Keratinocyte (primary cell): Measurements from ENCODE around the gene MAML2. TPM values are rescaled to one million over a fixed set of nuclear protein-coding genes. Genes with fewer than 3 reads are reported as not detected.

ENCODE experiments used
- DNase-seq: peaks from one replicate; pipeline ENCODE4 v3.0.0-alpha.2; 2011; ENCODE audit warnings: low read depth, missing footprints, low spot score
- FAIRE-seq: peaks from 2 replicates; lab custom pipeline; 2011; peaks lifted over from hg19 to GRCh38; lab: Jason Lieb, UNC
- H2AFZ ChIP-seq: 2 replicates; pipeline ENCODE4 v1.6.0; 2012; ENCODE audit warnings: low read length, control low read depth, inconsistent platforms; ENCODE audit not compliant: control insufficient read depth
- H3K27ac ChIP-seq: 2 replicates; pipeline ENCODE4 v1.5.1; 2011; ENCODE audit warnings: low read length; ENCODE audit not compliant: control insufficient read depth, insufficient read depth
- H3K27me3 ChIP-seq: 3 replicates; pipeline ENCODE4 v1.6.0; 2011; ENCODE audit warnings: low read length; ENCODE audit not compliant: control insufficient read depth, insufficient read depth; ENCODE audit errors: extremely low read depth
- H3K36me3 ChIP-seq, 2 experiments: 2 replicates in 1 of 2; 3 replicates in 1 of 2; pipeline ENCODE4 v1.5.1; 2011; ENCODE audit warnings: low read length in 2 of 2, mild to moderate bottlenecking in 1 of 2; ENCODE audit not compliant: control insufficient read depth in 2 of 2, insufficient read depth in 2 of 2; ENCODE audit errors: extremely low read depth in 1 of 2
- H3K4me1 ChIP-seq: 3 replicates; pipeline ENCODE4 v1.5.1; 2011; ENCODE audit warnings: low read length; ENCODE audit not compliant: control insufficient read depth, insufficient read depth; ENCODE audit errors: extremely low read depth
- H3K4me2 ChIP-seq: 3 replicates; pipeline ENCODE4 v1.6.0; 2011; ENCODE audit warnings: low read depth, low read length; ENCODE audit not compliant: control insufficient read depth, insufficient read depth; ENCODE audit errors: extremely low read depth
- H3K4me3 ChIP-seq, 3 experiments: fragments of 200-600 bp in 1 of 3; sonication (generic) in 1 of 3; 2 replicates in 2 of 3; 3 replicates in 1 of 3; pipeline ENCODE4 v1.5.1; 2011 to 2016; ENCODE audit warnings: low read length in 3 of 3, mild to moderate bottlenecking in 3 of 3, control low read depth in 2 of 3, inconsistent platforms in 1 of 3, low read depth in 1 of 3, mixed read lengths in 1 of 3, mixed run types in 1 of 3, moderate library complexity in 1 of 3; ENCODE audit not compliant: control insufficient read depth in 2 of 3, insufficient read depth in 2 of 3; ENCODE audit errors: extremely low read depth in 1 of 3
- H3K79me2 ChIP-seq: 2 replicates; pipeline ENCODE4 v1.6.0; 2012; ENCODE audit warnings: low read length; ENCODE audit not compliant: control insufficient read depth, insufficient read depth
- H3K9ac ChIP-seq: 3 replicates; pipeline ENCODE4 v1.6.0; 2011; ENCODE audit warnings: low read length; ENCODE audit not compliant: control insufficient read depth, insufficient read depth; ENCODE audit errors: extremely low read depth
- H3K9me1 ChIP-seq: 3 replicates; pipeline ENCODE4 v1.6.0; 2011; ENCODE audit warnings: low read length; ENCODE audit not compliant: control insufficient read depth, insufficient read depth; ENCODE audit errors: extremely low read depth
- H3K9me3 ChIP-seq: 2 replicates; pipeline ENCODE4 v1.5.1; 2012; ENCODE audit warnings: low read depth, low read length; ENCODE audit not compliant: control insufficient read depth
- H4K20me1 ChIP-seq: 3 replicates; pipeline ENCODE4 v1.6.0; 2011; ENCODE audit warnings: low read length; ENCODE audit not compliant: control insufficient read depth, insufficient read depth; ENCODE audit errors: extremely low read depth
- EZH2 ChIP-seq: IDR thresholded peaks from one replicate; pipeline ENCODE4 v1.6.1; 2012; ENCODE audit warnings: inconsistent platforms, mild to moderate bottlenecking, low read length, moderate library complexity
- dilution Hi-C: fragments of 300-500 bp; cut with MboI; formaldehyde crosslinking; loops from one replicate; pipeline ENCODE4 v1.7.0; 2020; ENCODE audit warnings: low sequenced_read_pairs; ENCODE audit not compliant: extremely low pct_ligation_motif_present
- polyA plus RNA-seq, 5 experiments: library from polyadenylated mRNA; depleted of rRNA in 3 of 5; stranded (reverse) in 3 of 5; stranded (forward) in 1 of 5; unstranded in 1 of 5; fragments of >200 nt; gene quantifications; 1 replicate in 1 of 5; 2 replicates in 3 of 5; 3 replicates in 1 of 5; pipeline versions ENCODE4 v1.2.1 to v1.2.3, GENCODE V29; 2011 to 2012; ENCODE audit warnings: missing spikeins in 2 of 5, low read depth in 1 of 5, low replicate concordance in 1 of 5
- TF ChIP-seq, protein P1 (sequence below), 3 experiments: IDR thresholded peaks in 1 of 3; conservative IDR thresholded peaks in 1 of 3; optimal IDR thresholded peaks in 1 of 3; 2 replicates in 2 of 3; 3 replicates in 1 of 3; pipeline versions ENCODE3 to v1.5.1; 2011; ENCODE audit warnings: low read length in 3 of 3, mild to moderate bottlenecking in 3 of 3, moderate library complexity in 2 of 3, control low read depth in 1 of 3, inconsistent platforms in 1 of 3; ENCODE audit not compliant: insufficient read depth in 2 of 3; ENCODE audit errors: extremely low read depth in 1 of 3

Gene MAML2
- polyA plus RNA-seq, 1 donor (not counting 4 experiments of a cell fraction or from before 2014, with no cell fraction given), result 4.2 TPM

DNA sequence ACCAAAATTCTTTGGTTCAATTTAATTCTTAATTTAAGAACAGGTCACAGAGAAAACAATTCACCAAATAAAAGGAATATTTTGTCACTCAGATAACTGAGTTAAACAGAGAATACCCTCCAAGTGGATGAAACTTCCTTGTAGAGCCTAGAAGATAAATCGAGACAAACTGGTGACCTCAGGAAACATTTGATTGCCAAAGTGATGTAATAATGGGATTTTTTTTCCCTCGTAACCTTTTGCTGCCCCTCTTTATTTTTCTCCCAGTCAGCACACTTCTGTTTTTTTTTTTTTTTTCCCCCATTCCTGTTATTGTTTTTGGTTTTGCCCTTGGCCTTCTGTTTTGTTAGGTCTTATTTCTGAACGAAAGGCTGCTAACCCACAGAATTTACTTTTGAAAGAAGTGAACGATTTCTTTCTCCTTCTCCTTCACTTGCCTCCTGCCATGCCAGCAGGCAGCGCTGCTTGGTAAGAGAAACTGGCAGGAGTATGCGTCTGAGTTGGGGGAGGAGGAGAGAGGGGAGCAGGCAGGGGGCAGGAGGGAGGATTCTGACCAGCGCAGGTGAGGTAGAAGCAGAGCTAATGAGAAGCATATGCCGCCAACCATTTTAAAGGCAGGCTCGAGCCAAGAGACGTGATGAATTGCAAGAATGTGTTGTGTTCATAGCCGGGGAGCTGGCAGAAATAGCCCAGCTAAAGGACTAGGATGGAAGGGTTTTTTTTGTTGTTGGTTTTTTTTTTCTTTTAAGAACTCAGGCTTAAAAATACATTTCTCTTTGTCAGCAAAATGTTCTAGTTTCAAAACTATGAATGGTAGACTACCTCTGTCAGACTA is 297.2 kb downstream of the MAML2 start:
- no peak overlapping the region for H3K4me2 ChIP-seq
- H4K20me1 ChIP-seq, result no peaks in the 10 kb centered on the region
- DNase-seq (no peak), FAIRE-seq (no peak)
- no peaks in the 10 kb centered on the region for H3K79me2 ChIP-seq
- no peaks in the 10 kb centered on the region for H3K27me3 ChIP-seq
- no peaks in the 10 kb centered on the region for H3K4me1 ChIP-seq
- H3K9ac ChIP-seq, result peak overlapping the region; percentile 16
- no peaks in the 10 kb centered on the region for H3K9me3 ChIP-seq
- no peak overlapping the region for H3K27ac ChIP-seq
- dilution Hi-C loops, result no loop called here
- H2AFZ ChIP-seq, result peak overlapping the region; percentile 44
- H3K9me1 ChIP-seq, result peaks cover 2% of the 10 kb centered on the region
- TF ChIP-seq EZH2, result no peak
- TF ChIP-seq, protein P1, sequence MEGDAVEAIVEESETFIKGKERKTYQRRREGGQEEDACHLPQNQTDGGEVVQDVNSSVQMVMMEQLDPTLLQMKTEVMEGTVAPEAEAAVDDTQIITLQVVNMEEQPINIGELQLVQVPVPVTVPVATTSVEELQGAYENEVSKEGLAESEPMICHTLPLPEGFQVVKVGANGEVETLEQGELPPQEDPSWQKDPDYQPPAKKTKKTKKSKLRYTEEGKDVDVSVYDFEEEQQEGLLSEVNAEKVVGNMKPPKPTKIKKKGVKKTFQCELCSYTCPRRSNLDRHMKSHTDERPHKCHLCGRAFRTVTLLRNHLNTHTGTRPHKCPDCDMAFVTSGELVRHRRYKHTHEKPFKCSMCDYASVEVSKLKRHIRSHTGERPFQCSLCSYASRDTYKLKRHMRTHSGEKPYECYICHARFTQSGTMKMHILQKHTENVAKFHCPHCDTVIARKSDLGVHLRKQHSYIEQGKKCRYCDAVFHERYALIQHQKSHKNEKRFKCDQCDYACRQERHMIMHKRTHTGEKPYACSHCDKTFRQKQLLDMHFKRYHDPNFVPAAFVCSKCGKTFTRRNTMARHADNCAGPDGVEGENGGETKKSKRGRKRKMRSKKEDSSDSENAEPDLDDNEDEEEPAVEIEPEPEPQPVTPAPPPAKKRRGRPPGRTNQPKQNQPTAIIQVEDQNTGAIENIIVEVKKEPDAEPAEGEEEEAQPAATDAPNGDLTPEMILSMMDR (optimal IDR thresholded peaks at IDR 0.05 in 1 of 3, IDR thresholded peaks at IDR 0.05 in 1 of 3, conservative IDR thresholded peaks at IDR 0.05 in 1 of 3; ENCODE audit: extremely low read depth in 1 of 3, insufficient read depth in 2 of 3, low read length in 3 of 3), result peak in 2 of 3 experiments; percentile 37 to 49
- H3K36me3 ChIP-seq, result no peaks in the 10 kb centered on the region
- H3K4me3 ChIP-seq, result no peak overlapping the region

DNA sequence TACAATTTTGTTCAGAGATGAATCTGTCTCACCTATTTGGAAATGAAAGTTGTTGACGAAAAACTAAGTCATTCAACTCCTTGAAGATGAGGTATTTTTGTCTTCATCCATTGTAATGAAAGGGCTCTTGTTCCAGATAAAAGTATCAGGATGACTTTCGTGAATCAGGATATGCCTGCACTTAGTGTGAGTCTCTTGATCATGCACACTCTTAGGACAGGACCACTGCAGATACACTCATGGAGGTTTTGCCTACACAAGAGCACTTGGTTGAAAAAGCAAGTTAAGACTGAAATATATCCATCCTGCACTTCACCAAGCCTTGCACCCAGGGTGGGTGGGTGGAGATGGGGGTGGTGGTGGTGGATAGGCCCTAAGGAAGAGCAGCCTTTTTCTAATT is 298.2 kb downstream of the MAML2 start:
- DNase-seq, result no peak
- Histone ChIP-seq H3K27ac (no peak overlapping the region), H3K9me3 (no peaks in the 10 kb centered on the region), H3K9ac (no peak overlapping the region), H3K27me3 (no peaks in the 10 kb centered on the region), H3K79me2 (no peaks in the 10 kb centered on the region), H3K4me1 (no peaks in the 10 kb centered on the region), H3K36me3 (no peaks in the 10 kb centered on the region), H3K4me3 (no peak overlapping the region), H4K20me1 (no peaks in the 10 kb centered on the region), H2AFZ (no peak overlapping the region), H3K4me2 (no peak overlapping the region), H3K9me1 (peaks cover 2% of the 10 kb centered on the region)
- dilution Hi-C loops, result no loop called here
- TF ChIP-seq, protein P1 (optimal IDR thresholded peaks at IDR 0.05 in 1 of 3, IDR thresholded peaks at IDR 0.05 in 1 of 3, conservative IDR thresholded peaks at IDR 0.05 in 1 of 3; ENCODE audit: extremely low read depth in 1 of 3, insufficient read depth in 2 of 3, low read length in 3 of 3), result no peak
- no peak for TF ChIP-seq EZH2
- FAIRE-seq, result no peak
